NCI-H2107 treated with DMSO at 0.1 percent for 48 hours (cell line): ENCODE data around the gene RABEPK.
"Not testable (repeated sequence)": the region's sequence is repeated elsewhere in the genome, so short reads cannot be mapped to it uniquely, and the experiment has no call there.

ENCODE experiments used
- DNase-seq: peaks from one replicate; lab custom pipeline; 2025; ENCODE audit not compliant: unreplicated experiment; lab: John Stamatoyannopoulos, UW

Gene RABEPK, protein sequence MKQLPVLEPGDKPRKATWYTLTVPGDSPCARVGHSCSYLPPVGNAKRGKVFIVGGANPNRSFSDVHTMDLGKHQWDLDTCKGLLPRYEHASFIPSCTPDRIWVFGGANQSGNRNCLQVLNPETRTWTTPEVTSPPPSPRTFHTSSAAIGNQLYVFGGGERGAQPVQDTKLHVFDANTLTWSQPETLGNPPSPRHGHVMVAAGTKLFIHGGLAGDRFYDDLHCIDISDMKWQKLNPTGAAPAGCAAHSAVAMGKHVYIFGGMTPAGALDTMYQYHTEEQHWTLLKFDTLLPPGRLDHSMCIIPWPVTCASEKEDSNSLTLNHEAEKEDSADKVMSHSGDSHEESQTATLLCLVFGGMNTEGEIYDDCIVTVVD

GRCh38 chr9:125200216-125201047 is at the start of gene RABEPK:
Gene RABEPK, plus strand, starts transcription at chr9:125200542. Its CDS starts 2,472 bp downstream, at chr9:125203014.
- peak; percentile 39 for DNase-seq

- no peak for DNase-seq
Measured at GRCh38 chr9:125151730-125152129, 48.6 kb upstream of the RABEPK start.

DNA sequence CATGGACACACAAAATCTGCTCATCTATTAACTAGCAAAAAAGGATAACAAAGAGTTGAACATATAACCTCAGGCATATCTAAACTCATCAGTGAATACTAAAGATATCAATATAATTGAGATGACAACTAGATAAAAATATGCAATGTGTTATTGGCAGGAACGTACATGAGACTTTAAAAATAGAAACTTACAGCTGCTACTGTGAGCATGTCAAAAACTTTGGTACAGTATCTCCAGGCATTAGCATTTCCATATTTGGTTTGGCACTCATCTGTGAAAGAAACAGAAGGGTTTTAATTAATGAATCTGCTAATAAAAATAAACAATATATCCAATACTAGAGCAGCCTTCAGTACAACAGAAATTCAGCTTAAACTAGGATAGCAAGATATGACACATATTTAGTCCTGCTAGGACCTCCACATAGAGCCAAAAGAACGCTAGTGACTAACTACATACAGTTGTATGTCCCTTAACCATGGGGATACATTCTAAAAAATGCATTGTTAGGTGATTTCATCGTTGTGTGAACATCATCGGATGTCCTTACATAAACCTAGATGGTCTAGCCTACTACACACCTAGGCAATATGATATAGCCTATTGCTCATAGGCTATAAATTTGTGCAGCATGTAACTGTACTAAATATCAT is 46.5 kb upstream of the RABEPK start:
- no peak for DNase-seq

DNA sequence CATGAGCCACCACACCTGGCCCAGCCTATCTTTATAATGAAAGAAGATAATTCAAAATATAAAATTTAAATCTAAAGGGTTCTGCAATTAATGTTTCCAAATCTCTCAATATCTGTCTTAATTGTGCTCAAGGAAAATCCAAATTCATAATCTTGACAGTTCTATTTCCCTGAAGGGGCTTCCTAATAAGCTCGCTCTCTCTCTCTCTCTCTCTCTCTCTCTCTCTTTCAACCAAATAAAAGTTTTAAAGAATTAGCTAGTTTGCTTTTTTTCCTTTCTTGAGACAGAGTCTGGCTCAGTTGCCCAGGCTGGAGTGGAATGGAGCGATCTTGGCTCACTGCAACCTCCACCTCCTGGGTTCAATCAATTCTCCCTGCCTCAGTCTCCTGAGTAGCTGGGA is 43.8 kb upstream of the RABEPK start:
- DNase-seq = no peak

- no peak for DNase-seq
Measured at GRCh38 chr9:125160750-125161149, 39.6 kb upstream of the RABEPK start.

- no peak for DNase-seq
Measured at GRCh38 chr9:125161284-125161918, 38.9 kb upstream of the RABEPK start.

DNA sequence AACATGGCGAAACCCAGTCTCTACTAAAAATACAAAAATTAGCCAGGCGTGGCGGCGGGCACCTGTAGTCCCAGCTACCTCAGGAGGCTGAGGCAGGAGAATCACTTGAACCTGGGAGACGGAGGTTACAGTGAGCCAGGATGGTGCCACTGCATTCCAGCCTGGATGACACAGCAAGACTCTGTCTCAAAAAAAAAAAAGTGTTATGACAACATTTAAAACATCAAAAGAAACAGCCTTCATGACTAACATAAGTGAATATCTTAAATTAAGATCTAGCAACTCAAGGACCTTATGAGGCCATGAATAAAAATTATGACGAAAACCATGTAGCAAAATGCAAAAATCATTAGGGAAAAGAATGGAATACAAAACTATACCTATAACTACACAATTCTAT is 37.5 kb upstream of the RABEPK start:
- not testable (repeated sequence) for DNase-seq

DNA sequence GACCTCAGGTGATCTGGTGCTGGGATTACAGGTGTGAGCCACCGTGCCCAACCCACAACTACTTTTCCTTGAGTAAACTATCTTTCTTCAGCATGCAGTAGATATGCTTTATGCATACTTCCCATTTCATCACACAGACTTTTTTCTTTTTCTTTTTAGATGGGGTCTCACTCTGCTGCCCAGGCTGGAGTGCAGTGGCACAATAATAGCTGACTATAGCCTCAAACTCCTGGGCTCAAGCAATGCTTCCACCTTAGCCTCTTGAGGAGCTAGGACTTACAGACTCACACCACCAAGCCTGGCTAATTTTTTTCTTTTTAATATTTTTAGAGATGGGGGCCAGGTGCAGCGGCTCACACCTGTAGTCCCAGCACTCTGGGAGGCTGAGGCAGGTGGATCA is 33.6 kb upstream of the RABEPK start:
- DNase-seq = no peak

GRCh38 chr9:125169895-125170294 is 30.4 kb upstream of the RABEPK start:
- no peak for DNase-seq

DNA sequence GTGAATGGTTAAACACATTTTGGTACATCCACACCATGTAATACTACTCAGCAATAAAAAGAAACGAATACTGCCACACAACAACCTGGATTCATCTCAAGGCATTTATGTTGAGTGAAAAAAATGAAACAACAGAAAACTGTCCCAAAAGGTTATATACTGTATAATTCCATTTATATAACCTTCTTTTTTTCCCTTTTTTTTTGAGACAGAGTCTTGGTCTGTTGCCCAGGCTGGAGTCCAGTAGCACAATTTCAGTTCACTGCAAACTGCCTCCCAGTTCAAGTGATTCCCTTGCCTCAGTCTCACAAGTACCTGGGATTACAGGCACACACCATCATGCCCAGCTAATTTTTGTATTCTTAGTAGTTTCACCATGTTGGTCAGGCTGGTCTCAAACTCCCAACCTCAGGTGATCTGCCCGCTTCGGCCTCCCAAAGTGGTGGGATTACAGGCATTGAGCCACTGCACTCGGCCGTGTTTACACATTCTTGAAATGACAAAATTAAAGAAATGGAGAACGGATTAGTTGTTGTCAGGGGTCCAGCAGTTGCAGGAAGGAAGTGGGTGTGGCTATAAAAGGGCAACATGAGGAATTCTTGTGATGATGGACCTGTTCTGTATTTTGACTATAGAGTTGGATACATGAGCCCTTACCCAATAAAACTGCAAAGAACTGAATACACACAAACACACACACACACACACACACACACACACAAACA is 28.1 kb upstream of the RABEPK start:
- no peak for DNase-seq

- no peak for DNase-seq
Measured at GRCh38 chr9:125176636-125177035, 23.7 kb upstream of the RABEPK start.

GRCh38 chr9:125177888-125178287 is 22.5 kb upstream of the RABEPK start:
- DNase-seq = no peak

DNA sequence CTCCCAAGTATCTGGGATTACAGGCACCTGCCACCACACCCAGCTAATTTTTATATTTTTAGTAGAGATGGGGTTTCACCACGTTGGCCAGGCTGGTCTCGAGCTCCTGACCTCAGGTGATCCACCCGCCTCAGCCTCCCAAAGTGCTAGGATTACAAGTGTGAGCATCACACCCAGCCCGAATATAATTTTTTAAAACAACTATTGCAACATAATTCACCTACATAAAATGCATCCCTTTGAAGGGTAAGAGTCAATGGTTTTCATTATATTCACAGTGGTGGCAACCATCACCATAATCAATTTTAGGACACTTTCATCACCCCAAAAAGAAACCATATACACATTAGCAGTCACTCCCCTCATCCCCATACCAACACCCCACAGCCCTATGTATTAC is 20.6 kb upstream of the RABEPK start:
- not testable (repeated sequence) for DNase-seq

GRCh38 chr9:125180876-125181275 is 19.5 kb upstream of the RABEPK start:
- no peak for DNase-seq

- not testable (repeated sequence) for DNase-seq
Measured at GRCh38 chr9:125181756-125182155, 18.6 kb upstream of the RABEPK start.

DNA sequence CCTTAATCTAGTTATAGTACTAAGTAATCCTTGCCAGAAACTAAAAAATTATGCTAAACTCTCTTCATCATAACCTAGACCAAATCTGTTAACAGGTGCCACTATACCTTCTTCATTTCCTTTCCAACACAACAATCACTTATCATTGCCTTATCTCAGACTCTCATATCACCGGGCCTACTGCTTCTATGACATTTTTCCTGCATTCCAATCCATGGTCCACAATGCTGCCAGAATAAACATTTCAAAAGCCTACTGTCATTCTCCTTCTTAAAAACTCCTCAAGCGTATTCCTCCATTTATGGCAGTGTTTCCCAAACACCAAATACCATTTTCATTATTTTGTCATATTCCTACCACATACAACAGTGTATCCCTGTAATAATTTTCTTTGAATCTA is 17.3 kb upstream of the RABEPK start:
- no peak for DNase-seq

- no peak for DNase-seq
Measured at GRCh38 chr9:125183561-125183960, 16.8 kb upstream of the RABEPK start.

DNA sequence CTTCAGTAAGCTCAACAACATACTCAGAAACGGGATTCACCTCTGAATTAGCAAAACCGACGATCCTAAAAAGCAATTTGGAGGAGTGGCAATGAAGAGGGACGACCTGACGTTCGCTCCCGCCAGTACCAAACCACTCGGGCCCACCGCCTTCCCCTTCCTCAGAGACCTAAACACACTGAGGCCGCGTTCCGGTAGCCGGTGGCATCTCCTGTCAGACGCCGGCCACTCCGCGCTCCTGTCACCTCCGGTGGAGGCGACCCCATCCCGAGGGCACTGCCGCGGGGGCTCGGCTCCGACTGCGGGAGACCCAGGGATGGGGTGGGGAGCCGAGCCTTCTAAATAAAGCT is 11.4 kb upstream of the RABEPK start:
- DNase-seq = no peak

DNA sequence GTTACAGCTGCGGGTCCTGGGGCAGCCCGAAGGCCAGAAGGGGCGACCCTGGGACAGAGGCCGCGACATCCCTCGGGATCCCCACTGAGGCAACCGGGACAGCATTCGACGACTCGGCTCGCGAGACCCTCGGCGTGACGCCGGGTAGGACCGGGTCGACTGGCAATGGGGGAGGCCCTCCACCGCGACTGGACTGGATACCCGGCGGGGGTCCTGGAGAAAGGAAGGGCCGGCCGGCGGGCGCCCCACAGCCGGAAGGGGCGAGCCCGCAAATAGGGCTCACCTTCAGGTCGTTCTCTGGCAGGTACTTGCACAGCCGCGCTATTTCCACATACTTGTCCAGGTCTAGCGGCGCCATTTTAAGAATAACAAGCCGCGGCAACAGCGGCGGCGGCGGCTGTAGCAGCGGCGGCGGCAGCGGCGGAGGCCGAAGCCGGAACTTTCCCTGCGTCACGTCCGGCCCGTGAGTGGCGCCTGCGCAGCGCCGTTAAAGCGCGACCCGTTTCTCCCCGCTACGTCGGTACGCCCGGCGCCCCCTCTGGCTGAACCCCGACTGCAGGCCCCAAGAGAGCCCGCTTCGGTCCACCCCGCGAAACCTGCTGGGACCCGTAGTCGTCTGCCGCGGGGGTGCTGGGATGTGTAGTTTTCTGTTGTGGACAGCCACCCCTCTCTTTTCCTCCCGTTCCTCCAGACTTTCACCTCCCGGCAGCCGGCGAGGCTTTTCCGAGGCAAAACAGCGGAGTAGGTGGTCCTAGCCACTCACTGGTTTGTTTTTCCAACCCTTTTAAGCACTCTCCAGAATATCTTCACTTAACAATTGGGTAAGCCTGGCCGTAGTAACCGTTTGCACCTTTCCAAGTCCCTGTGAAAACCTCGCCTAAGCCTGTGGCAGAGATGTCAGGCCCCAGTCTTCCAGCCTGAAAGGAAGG is 10.7 kb upstream of the RABEPK start, which contains the start of gene PPP6C:
Gene PPP6C, minus strand, starts transcription at position 443 of the 929 bp plus-strand sequence. Its CDS starts 85 bp downstream, at position 358.
- DNase-seq = peak; percentile 83
